Ascending aorta (tissue), 2 donors: ENCODE measurements around the gene CEND1. TPM values are rescaled to one million over a fixed set of nuclear protein-coding genes. Genes with fewer than 3 reads are reported as not detected.

Source experiments
- DNase-seq, 2 donors: peaks; one replicate each; pipeline ENCODE4 v3.0.0-alpha.2; 2019; ENCODE audit warnings: low spot score in 2 of 2
- H3K27ac ChIP-seq, 2 donors: fragments of 200-600 bp; sonication (generic); one replicate each; pipeline ENCODE4 v1.5.1; 2016 to 2017; ENCODE audit warnings: mild to moderate bottlenecking in 1 of 2
- H3K27me3 ChIP-seq: fragments of 200-600 bp; sonication (generic); one replicate; pipeline ENCODE4 v1.5.1; 2017
- H3K36me3 ChIP-seq, 2 donors: fragments of 200-600 bp; sonication (generic); one replicate each; pipeline ENCODE4 v1.5.1; 2016
- H3K4me1 ChIP-seq, 2 donors: fragments of 200-600 bp; sonication (generic); one replicate each; pipeline ENCODE4 v1.5.1; 2016 to 2017; ENCODE audit warnings: mild to moderate bottlenecking in 1 of 2
- H3K4me3 ChIP-seq, 2 donors: fragments of 200-600 bp; sonication (generic); one replicate each; pipeline ENCODE4 v1.5.1; 2016 to 2017; ENCODE audit warnings: mild to moderate bottlenecking in 1 of 2
- H3K9me3 ChIP-seq, 2 donors: fragments of 200-600 bp; sonication (generic); one replicate each; pipeline ENCODE4 v1.5.1; 2016
- intact Hi-C: fragments of 100-400 bp; cut with DNase I; formaldehyde crosslinking; loops from one replicate; pipeline ENCODE4 v1.15.1; 2023
- total RNA-seq: library from RNA; depleted of rRNA; stranded (reverse); fragments of >200 nt; gene quantifications from one replicate; pipeline ENCODE4 v1.1.0, GENCODE V29; 2016
- TF ChIP-seq, protein P1 (sequence below), 3 experiments: fragments of 200-600 bp in 2 of 3; fragments of 450-650 bp in 1 of 3; sonication (generic) in 2 of 3; IDR thresholded peaks; one replicate each; pipeline ENCODE4 v1.5.1; 2016 to 2019; ENCODE audit warnings: antibody characterized with exemption in 3 of 3, mild to moderate bottlenecking in 1 of 3, moderate library complexity in 1 of 3

CEND1 gene
- total RNA-seq, 1 donor from 2014 or later, result not detected

DNA sequence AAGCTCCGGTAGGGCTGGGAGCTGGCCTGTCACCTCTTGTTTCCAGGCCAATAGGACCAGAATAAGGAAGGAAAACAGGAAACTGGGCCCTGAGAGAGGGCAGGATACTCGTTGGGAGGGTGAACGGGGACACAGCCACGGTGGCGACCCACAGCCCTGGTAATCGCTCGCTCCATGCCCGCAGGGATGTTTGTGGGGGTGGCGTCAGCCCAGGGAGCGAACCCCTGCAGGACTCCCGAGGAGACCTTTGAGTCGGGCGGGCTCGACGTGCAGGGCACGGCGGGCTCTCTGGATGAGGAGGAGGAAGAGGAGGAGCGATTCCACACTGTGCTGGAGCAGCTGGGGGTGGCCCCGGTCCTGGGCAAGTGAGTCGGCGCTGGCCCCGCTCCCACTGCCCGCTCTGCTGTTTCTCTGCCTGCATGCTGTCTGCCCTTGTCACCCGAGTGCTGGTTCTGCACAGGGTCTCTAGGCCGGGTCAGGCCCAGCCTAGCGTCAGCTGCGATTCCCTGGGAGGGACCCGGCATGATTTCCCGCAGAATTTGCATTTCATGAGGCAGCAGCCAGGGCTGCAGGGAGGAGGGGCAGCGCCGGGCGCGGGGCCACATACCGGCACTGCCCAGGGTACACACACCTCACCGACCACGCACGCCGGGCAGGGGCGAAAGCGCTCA, 39.4 kb upstream of the CEND1 start:
- TF ChIP-seq, protein P1, sequence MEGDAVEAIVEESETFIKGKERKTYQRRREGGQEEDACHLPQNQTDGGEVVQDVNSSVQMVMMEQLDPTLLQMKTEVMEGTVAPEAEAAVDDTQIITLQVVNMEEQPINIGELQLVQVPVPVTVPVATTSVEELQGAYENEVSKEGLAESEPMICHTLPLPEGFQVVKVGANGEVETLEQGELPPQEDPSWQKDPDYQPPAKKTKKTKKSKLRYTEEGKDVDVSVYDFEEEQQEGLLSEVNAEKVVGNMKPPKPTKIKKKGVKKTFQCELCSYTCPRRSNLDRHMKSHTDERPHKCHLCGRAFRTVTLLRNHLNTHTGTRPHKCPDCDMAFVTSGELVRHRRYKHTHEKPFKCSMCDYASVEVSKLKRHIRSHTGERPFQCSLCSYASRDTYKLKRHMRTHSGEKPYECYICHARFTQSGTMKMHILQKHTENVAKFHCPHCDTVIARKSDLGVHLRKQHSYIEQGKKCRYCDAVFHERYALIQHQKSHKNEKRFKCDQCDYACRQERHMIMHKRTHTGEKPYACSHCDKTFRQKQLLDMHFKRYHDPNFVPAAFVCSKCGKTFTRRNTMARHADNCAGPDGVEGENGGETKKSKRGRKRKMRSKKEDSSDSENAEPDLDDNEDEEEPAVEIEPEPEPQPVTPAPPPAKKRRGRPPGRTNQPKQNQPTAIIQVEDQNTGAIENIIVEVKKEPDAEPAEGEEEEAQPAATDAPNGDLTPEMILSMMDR (IDR thresholded peaks at IDR 0.05), result no peak
- Histone ChIP-seq H3K27me3 (no peaks in the 10 kb centered on the region), H3K27ac (peak overlapping the region; percentile 7 to 18), H3K36me3 (peaks cover 16 to 19% of the 10 kb centered on the region in 2 donors), H3K4me1 (peaks cover 13 to 48% of the 10 kb centered on the region in 2 donors), H3K9me3 (no peaks in the 10 kb centered on the region), H3K4me3 (peak overlapping the region; percentile 38 to 56)
- intact Hi-C loops, result no loop called here
- no peak for DNase-seq

DNA sequence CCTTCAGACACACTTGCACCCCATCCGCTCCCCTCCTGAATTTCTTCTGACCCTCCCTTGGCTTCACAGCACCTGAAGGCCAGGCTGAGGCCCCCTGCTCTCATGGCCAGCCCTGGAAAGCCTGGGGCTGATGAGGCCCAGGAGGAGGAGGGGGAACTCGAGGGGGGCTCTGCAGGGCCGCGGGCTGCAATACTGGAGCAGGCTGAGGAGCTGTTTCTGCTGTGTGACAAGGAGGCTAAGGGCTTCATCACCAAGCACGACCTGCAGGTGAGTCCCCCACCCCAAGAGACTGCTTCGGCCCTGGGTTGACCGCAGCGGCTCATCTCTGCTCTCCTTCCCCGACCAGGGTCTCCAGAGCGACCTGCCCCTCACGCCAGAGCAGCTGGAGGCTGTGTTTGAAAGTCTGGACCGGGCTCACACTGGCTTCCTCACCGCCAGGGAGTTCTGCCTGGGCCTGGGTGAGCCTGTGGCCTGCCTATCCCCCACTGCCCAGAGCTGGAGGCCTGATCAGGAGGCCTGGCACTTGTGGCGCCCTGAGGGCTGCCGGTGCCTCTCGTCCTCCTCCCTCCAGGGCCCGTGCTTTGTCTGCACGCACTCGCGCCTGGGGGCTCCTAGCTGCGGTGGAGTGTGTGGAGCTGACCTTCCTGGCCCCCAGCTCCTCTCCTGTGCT, 38.8 kb upstream of the CEND1 start:
- H3K9me3 ChIP-seq, result no peaks in the 10 kb centered on the region
- TF ChIP-seq, protein P1 (IDR thresholded peaks at IDR 0.05), result no peak
- no peaks in the 10 kb centered on the region for H3K27me3 ChIP-seq
- peaks cover 23 to 25% of the 10 kb centered on the region in 2 donors for H3K36me3 ChIP-seq
- H3K4me3 ChIP-seq, result peak overlapping the region in 1 of 2 donors; percentile 56
- H3K27ac ChIP-seq, result peak overlapping the region; percentile 7 to 18
- intact Hi-C loops, result no loop called here
- H3K4me1 ChIP-seq, result peaks cover 13 to 44% of the 10 kb centered on the region in 2 donors
- DNase-seq, result no peak

DNA sequence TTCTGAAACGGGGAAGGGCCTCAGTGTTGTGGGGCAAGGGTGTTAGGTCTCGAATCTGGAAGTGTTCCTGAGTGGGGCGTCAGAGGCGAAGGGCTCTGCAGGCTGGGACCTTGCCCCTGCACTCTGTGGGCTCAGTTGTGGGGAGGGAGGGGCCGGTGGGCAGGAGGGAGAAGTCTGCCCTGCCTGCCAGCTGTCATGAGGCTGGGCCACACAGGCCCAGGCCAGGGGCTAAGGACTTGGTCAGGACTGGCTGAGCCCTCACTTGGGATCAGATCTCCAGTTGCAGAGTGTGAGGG, 38.0 kb upstream of the CEND1 start, which contains the start of gene CRACR2B:
TSS of gene CRACR2B (plus strand) at position 23 of the 296 bp plus-strand sequence. CDS start 689 bp downstream, outside the sequence.
- intact Hi-C loops, result no loop called here
- TF ChIP-seq, protein P1 (IDR thresholded peaks at IDR 0.05), result no peak
- Histone ChIP-seq H3K4me3 (peak within 1 kb of the TSS; percentile 58 to 60), H3K27ac (peak within 1 kb of the TSS in 1 of 2 donors; percentile 7), H3K27me3 (no peaks in the 10 kb centered on the region), H3K4me1 (peaks cover 13 to 44% of the 10 kb centered on the region in 2 donors), H3K36me3 (peaks cover 27 to 32% of the 10 kb centered on the region in 2 donors), H3K9me3 (no peaks in the 10 kb centered on the region)
- DNase-seq, result no peak

GRCh38 chr11:827146-827896, 37.4 kb upstream of the CEND1 start:
- Histone ChIP-seq H3K9me3 (no peaks in the 10 kb centered on the region), H3K27ac (no peak overlapping the region), H3K27me3 (no peaks in the 10 kb centered on the region), H3K4me1 (peaks cover 10 to 41% of the 10 kb centered on the region in 2 donors), H3K4me3 (peak overlapping the region; percentile 58 to 60), H3K36me3 (peaks cover 29 to 37% of the 10 kb centered on the region in 2 donors)
- DNase-seq, result no peak
- intact Hi-C loops, result no loop called here
- TF ChIP-seq, protein P1 (IDR thresholded peaks at IDR 0.05), result no peak

DNA sequence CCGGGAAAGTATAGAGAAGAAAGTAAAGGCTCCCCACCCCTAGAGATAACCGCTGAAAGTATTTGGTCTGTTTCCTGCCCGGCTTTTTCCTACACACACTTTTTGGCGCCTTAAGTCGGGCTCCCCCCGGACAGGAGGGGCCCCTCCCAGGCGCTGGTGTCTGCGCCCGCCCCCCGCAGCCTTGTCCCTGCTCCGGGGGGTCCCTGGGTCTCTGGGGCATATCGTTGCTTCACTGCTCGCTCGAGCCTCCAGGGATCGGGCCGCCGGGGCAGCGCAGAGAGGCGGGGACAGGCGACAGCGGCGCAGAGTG, 36.9 kb upstream of the CEND1 start:
- no peak for DNase-seq
- TF ChIP-seq, protein P1 (IDR thresholded peaks at IDR 0.05), result no peak
- Histone ChIP-seq H3K27me3 (no peaks in the 10 kb centered on the region), H3K4me1 (peaks cover 10 to 41% of the 10 kb centered on the region in 2 donors), H3K9me3 (no peaks in the 10 kb centered on the region), H3K4me3 (peak overlapping the region; percentile 58 to 60), H3K27ac (no peak overlapping the region), H3K36me3 (peaks cover 32 to 42% of the 10 kb centered on the region in 2 donors)
- intact Hi-C loops, result no loop called here
